CD14-positive monocyte (primary cell): ENCODE data around the gene TMEM171. TPM values are rescaled to one million over a fixed set of nuclear protein-coding genes. Genes with fewer than 3 reads are reported as not detected.

Source experiments
- DNase-seq, 3 donors: peaks; one replicate each; pipeline ENCODE4 v3.0.0-alpha.2; 2011 to 2022
- H2AFZ ChIP-seq: 2 replicates; pipeline ENCODE4 v1.6.0; 2012; ENCODE audit warnings: mild to moderate bottlenecking, low read depth, low read length, inconsistent platforms; ENCODE audit not compliant: insufficient read depth, poor library complexity, severe bottlenecking
- H3K27ac ChIP-seq, 2 donors: 1 replicate in 1 of 2; 2 replicates in 1 of 2; pipeline ENCODE4 v1.5.1; 2012 to 2013; ENCODE audit warnings: low read length in 2 of 2, control low read depth in 1 of 2, inconsistent platforms in 1 of 2, low read depth in 1 of 2, mild to moderate bottlenecking in 1 of 2
- H3K27me3 ChIP-seq, 2 donors: one replicate each; pipeline versions ENCODE4 v1.6.0 to v1.6.1; 2011 to 2013; ENCODE audit warnings: low read length in 2 of 2; ENCODE audit not compliant: control insufficient read depth in 2 of 2, insufficient read depth in 2 of 2
- H3K36me3 ChIP-seq, 2 donors: replicated peaks in 1 of 2; 1 replicate in 1 of 2; 2 replicates in 1 of 2; pipeline versions ENCODE4 v1.5.1 to v1.6.1; 2012 to 2013; ENCODE audit warnings: low read length in 2 of 2, control low read depth in 1 of 2, inconsistent platforms in 1 of 2, mild to moderate bottlenecking in 1 of 2; ENCODE audit not compliant: insufficient read depth in 2 of 2, control insufficient read depth in 1 of 2
- H3K4me1 ChIP-seq, 2 donors: 1 replicate in 1 of 2; 2 replicates in 1 of 2; pipeline versions ENCODE4 v1.5.1 to v1.6.1; 2012 to 2013; ENCODE audit warnings: low read length in 2 of 2, control low read depth in 1 of 2, inconsistent platforms in 1 of 2, mild to moderate bottlenecking in 1 of 2, moderate library complexity in 1 of 2; ENCODE audit not compliant: insufficient read depth in 2 of 2, control insufficient read depth in 1 of 2
- H3K4me2 ChIP-seq: replicated peaks from 2 replicates; pipeline ENCODE3; 2012; ENCODE audit warnings: low read length, moderate library complexity, mild to moderate bottlenecking; ENCODE audit not compliant: poor library complexity, severe bottlenecking; ENCODE audit errors: extremely low read depth
- H3K4me3 ChIP-seq, 3 experiments: fragments of 200-600 bp in 1 of 3; sonication (generic) in 1 of 3; replicated peaks in 1 of 3; 1 replicate in 2 of 3; 2 replicates in 1 of 3; pipeline ENCODE4 v1.5.1; 2011 to 2013; ENCODE audit warnings: low read length in 3 of 3, mild to moderate bottlenecking in 3 of 3, control low read depth in 2 of 3, low read depth in 2 of 3, inconsistent platforms in 1 of 3, moderate library complexity in 1 of 3
- H3K79me2 ChIP-seq: 2 replicates; pipeline ENCODE4 v1.6.0; 2012; ENCODE audit warnings: mild to moderate bottlenecking, control low read depth, inconsistent platforms, low read length, moderate library complexity; ENCODE audit not compliant: insufficient read depth
- H3K9ac ChIP-seq: 2 replicates; pipeline ENCODE4 v1.6.0; 2017; ENCODE audit warnings: low read length, mild to moderate bottlenecking; ENCODE audit not compliant: insufficient read depth, poor library complexity, severe bottlenecking
- H3K9me3 ChIP-seq, 2 donors: replicated peaks in 1 of 2; 1 replicate in 1 of 2; 2 replicates in 1 of 2; pipeline versions ENCODE4 v1.5.1 to v1.6.1; 2012 to 2013; ENCODE audit warnings: low read length in 2 of 2, control low read depth in 1 of 2; ENCODE audit not compliant: control insufficient read depth in 1 of 2, insufficient read depth in 1 of 2
- H4K20me1 ChIP-seq: 2 replicates; pipeline ENCODE4 v1.6.0; 2012; ENCODE audit warnings: mild to moderate bottlenecking, low read length, control low read depth, moderate library complexity; ENCODE audit not compliant: insufficient read depth
- H3K27ac Mint-ChIP-seq, 7 donors: one replicate each; pipeline ENCODE4 v1.8.0; 2020; ENCODE audit warnings: mild to moderate bottlenecking in 7 of 7, mixed read lengths in 7 of 7, moderate library complexity in 6 of 7, inconsistent platforms in 2 of 7
- H3K27me3 Mint-ChIP-seq, 3 donors: one replicate each; pipeline ENCODE4 v1.8.0; 2021 to 2022; ENCODE audit warnings: low read depth in 3 of 3, mild to moderate bottlenecking in 3 of 3, mixed read lengths in 3 of 3, moderate library complexity in 3 of 3, inconsistent platforms in 1 of 3
- H3K36me3 Mint-ChIP-seq, 2 donors: one replicate each; pipeline ENCODE4 v1.8.0; 2020; ENCODE audit warnings: mixed read lengths in 2 of 2, inconsistent platforms in 1 of 2, mild to moderate bottlenecking in 1 of 2
- H3K4me1 Mint-ChIP-seq: one replicate; pipeline ENCODE4 v1.8.0; 2020; ENCODE audit warnings: mild to moderate bottlenecking, mixed read lengths
- H3K4me3 Mint-ChIP-seq, 2 donors: one replicate each; pipeline ENCODE4 v1.8.0; 2020; ENCODE audit warnings: mild to moderate bottlenecking in 2 of 2, mixed read lengths in 2 of 2, moderate library complexity in 1 of 2
- H3K9me3 Mint-ChIP-seq, 7 donors: one replicate each; pipeline ENCODE4 v1.8.0; 2020 to 2022; ENCODE audit warnings: mixed read lengths in 7 of 7, mild to moderate bottlenecking in 6 of 7, moderate library complexity in 6 of 7, inconsistent platforms in 2 of 7
- WGBS: methylation state at CpG from one replicate; pipeline ENCODE4 v1.1.5; 2013; ENCODE audit warnings: missing lambda C conversion rate; ENCODE audit not compliant: insufficient coverage; 5-methylcytosine and 5-hydroxymethylcytosine counted together
- intact Hi-C, 2 donors: fragments of 100-400 bp; cut with micrococcal nuclease; formaldehyde crosslinking; loops; one replicate each; pipeline versions ENCODE4 v1.15.0 to v1.15.1; 2023
- polyA plus RNA-seq, 3 donors: library from polyadenylated mRNA; depleted of rRNA in 1 of 3; unstranded in 2 of 3; stranded (reverse) in 1 of 3; fragments of 300-500 nt in 2 of 3; fragments of >200 nt in 1 of 3; fragmentation: Illumina TruSeq in 2 of 3; gene quantifications; 1 replicate in 2 of 3; 2 replicates in 1 of 3; pipeline ENCODE4 v1.2.3, GENCODE V29; 2012 to 2021
- TF ChIP-seq, protein P1 (sequence below): fragments of 200-600 bp; IDR thresholded peaks from one replicate; pipeline ENCODE4 v1.8.0; 2022; ENCODE audit warnings: antibody characterized with exemption, mild to moderate bottlenecking

TMEM171 gene
- polyA plus RNA-seq, 3 donors, result not detected

DNA sequence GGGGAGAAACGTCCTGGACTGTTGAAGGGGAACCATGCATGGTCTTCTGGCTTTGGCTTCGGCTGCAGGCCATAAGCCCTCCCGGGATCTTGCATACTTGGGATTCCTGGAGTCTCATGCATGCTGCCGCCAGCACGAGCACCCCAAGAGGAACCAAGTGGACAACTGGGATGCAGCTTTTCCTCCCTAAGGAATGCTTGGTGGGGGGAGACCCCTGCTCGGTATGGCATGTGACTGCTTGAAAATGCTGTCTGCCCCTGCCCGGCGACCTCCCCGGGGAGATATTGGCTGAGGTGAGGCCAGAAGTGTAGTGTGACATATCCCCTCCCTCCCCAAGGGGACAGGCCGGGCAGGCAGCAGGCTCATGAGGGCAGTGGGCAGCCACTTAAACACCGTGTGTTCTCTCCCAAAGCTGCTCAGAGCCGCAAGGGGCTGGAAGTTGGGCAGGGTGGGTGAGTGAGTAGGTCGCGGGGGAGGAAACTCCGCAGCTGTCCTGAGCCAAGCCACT lies 15.7 kb downstream of the TMEM171 start:
- Mint-ChIP-seq H3K4me1 (no peaks in the 10 kb centered on the region), H3K9me3 (peaks cover 0 to 4% (median 0%) of the 10 kb centered on the region in 7 donors), H3K4me3 (no peak overlapping the region), H3K27me3 (peaks cover 44 to 70% (median 51%) of the 10 kb centered on the region in 3 donors), H3K27ac (no peak overlapping the region), H3K36me3 (no peaks in the 10 kb centered on the region)
- no peak overlapping the region for H3K4me2 ChIP-seq
- no peaks in the 10 kb centered on the region for H4K20me1 ChIP-seq
- WGBS, result 83% methylated on average over 10 of the region's 15 CpGs
- no peak overlapping the region for H3K4me3 ChIP-seq
- no peaks in the 10 kb centered on the region for H3K4me1 ChIP-seq
- no peaks in the 10 kb centered on the region for H3K36me3 ChIP-seq
- no peak overlapping the region for H3K9ac ChIP-seq
- DNase-seq, result no peak
- no peaks in the 10 kb centered on the region for H3K9me3 ChIP-seq
- H3K79me2 ChIP-seq, result no peaks in the 10 kb centered on the region
- H3K27ac ChIP-seq, result no peak overlapping the region
- TF ChIP-seq, protein P1, sequence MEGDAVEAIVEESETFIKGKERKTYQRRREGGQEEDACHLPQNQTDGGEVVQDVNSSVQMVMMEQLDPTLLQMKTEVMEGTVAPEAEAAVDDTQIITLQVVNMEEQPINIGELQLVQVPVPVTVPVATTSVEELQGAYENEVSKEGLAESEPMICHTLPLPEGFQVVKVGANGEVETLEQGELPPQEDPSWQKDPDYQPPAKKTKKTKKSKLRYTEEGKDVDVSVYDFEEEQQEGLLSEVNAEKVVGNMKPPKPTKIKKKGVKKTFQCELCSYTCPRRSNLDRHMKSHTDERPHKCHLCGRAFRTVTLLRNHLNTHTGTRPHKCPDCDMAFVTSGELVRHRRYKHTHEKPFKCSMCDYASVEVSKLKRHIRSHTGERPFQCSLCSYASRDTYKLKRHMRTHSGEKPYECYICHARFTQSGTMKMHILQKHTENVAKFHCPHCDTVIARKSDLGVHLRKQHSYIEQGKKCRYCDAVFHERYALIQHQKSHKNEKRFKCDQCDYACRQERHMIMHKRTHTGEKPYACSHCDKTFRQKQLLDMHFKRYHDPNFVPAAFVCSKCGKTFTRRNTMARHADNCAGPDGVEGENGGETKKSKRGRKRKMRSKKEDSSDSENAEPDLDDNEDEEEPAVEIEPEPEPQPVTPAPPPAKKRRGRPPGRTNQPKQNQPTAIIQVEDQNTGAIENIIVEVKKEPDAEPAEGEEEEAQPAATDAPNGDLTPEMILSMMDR, result no peak
- H3K27me3 ChIP-seq, result peaks cover 22 to 79% of the 10 kb centered on the region in 2 donors
- intact Hi-C loops, result no loop called here
- H2AFZ ChIP-seq, result no peak overlapping the region

DNA sequence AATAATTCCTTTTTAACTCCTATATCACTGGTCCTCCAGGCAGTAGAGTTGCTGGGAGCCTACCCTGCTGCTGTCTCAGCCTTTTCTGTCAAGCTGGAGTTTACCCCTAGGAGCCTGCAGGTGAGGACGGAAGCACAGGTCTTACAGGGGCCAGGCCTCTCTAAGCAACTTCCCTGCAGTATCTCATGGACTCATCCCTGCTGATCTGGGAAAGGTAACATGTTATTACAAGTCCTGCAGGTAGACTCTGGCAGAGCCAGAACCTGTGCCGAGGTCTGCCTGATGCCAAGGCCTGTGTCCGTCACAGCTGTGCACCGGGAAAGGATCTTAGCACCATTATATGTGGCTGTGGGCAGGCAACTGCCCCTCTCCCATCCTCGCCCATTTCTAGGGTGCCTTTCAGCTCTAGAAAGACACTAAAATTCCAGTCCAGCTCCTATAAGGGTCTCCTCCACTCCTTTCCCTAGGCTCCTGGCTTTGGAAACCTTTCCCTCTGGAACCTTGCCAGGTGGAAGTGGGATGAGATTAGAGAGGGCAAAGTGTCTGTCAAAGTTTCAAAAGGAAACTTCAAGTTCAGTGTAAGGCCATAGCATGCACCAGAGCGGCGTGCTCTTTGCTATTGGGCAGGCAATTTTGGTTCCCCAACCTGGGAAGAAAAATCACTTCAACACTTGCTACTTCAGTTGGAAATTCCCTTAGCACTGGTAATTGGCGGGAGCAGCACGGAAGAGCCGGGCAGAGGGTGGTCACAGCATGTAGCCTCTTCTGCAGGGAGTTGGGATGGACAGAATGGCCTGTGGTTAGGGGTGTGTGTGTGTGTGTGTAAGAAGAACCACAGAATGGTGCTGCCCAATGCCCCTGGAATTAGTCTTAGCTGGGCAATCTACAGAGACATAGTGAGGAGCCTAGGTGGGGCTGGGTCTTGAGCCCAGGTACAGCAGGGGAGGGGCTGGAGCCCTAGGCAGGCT lies 17.5 kb downstream of the TMEM171 start:
- H3K9me3 Mint-ChIP-seq, result peaks cover 0 to 4% (median 0%) of the 10 kb centered on the region in 7 donors
- DNase-seq, result no peak
- no peak overlapping the region for H3K27ac Mint-ChIP-seq
- H3K4me3 ChIP-seq, result no peak overlapping the region
- H3K9ac ChIP-seq, result no peak overlapping the region
- TF ChIP-seq, protein P1, result no peak
- H3K36me3 Mint-ChIP-seq, result no peaks in the 10 kb centered on the region
- no peaks in the 10 kb centered on the region for H4K20me1 ChIP-seq
- H3K36me3 ChIP-seq, result no peaks in the 10 kb centered on the region
- 92% methylated on average over 4 of the region's 10 CpGs for WGBS
- no peaks in the 10 kb centered on the region for H3K4me1 Mint-ChIP-seq
- no peak overlapping the region for H2AFZ ChIP-seq
- intact Hi-C loops, result no loop called here
- H3K27ac ChIP-seq, result no peak overlapping the region
- no peak overlapping the region for H3K4me3 Mint-ChIP-seq
- no peaks in the 10 kb centered on the region for H3K79me2 ChIP-seq
- H3K4me2 ChIP-seq, result no peak overlapping the region
- H3K27me3 Mint-ChIP-seq, result peaks cover 52 to 73% (median 58%) of the 10 kb centered on the region in 3 donors
- peaks cover 31 to 75% of the 10 kb centered on the region in 2 donors for H3K27me3 ChIP-seq
- no peaks in the 10 kb centered on the region for H3K9me3 ChIP-seq
- H3K4me1 ChIP-seq, result no peaks in the 10 kb centered on the region
